GM21619 (cell line): ENCODE data around the gene KRT40.

Experiments
- ATAC-seq: cut with Tn5 transposase; IDR thresholded peaks from one replicate; pipeline ENCODE4 v1.9.1; 2021; ENCODE audit not compliant: unreplicated experiment

Gene KRT40

GRCh38 chr17:40997361-40997760, 13.2 kb upstream of the KRT40 start:
- no peak for ATAC-seq

GRCh38 chr17:40996829-40997228, 12.7 kb upstream of the KRT40 start:
- ATAC-seq, result no peak

- no peak for ATAC-seq
Observed at GRCh38 chr17:40995116-40995515, 11.0 kb upstream of the KRT40 start.

- no peak for ATAC-seq
Observed at GRCh38 chr17:40993839-40994238, 9.7 kb upstream of the KRT40 start, which contains the start of gene KRTAP3-3. KRTAP3-3 (minus strand) TSS chr17:40994164; CDS start chr17:40994097, 67 bp downstream.

GRCh38 chr17:40993084-40993483, 9.0 kb upstream of the KRT40 start:
- no peak for ATAC-seq

- no peak for ATAC-seq
Observed at GRCh38 chr17:40992666-40993065, 8.5 kb upstream of the KRT40 start.

GRCh38 chr17:40986920-40987319, 2.8 kb upstream of the KRT40 start:
- ATAC-seq, result no peak

GRCh38 chr17:40981115-40981514, 3.0 kb downstream of the KRT40 start:
- no peak for ATAC-seq

- ATAC-seq, result no peak
Observed at GRCh38 chr17:40980596-40980995, 3.5 kb downstream of the KRT40 start.

GRCh38 chr17:40980117-40980516, 4.0 kb downstream of the KRT40 start:
- no peak for ATAC-seq

- no peak for ATAC-seq
Observed at GRCh38 chr17:40978575-40979151, 5.5 kb downstream of the KRT40 start.

GRCh38 chr17:40975516-40975915, 8.6 kb downstream of the KRT40 start:
- no peak for ATAC-seq

GRCh38 chr17:40974366-40974765, 9.8 kb downstream of the KRT40 start:
- no peak for ATAC-seq

- no peak for ATAC-seq
Observed at GRCh38 chr17:40967582-40967981, 16.5 kb downstream of the KRT40 start.

- ATAC-seq, result no peak
Observed at GRCh38 chr17:40966848-40967247, 17.3 kb downstream of the KRT40 start, which contains the start of gene KRT39. KRT39 (minus strand) TSS chr17:40966948; CDS start chr17:40966856, 92 bp downstream.

- ATAC-seq, result no peak
Observed at GRCh38 chr17:40963838-40964237, 20.3 kb downstream of the KRT40 start.

GRCh38 chr17:40962059-40962561, 22.0 kb downstream of the KRT40 start:
- ATAC-seq, result no peak

- no peak for ATAC-seq
Observed at GRCh38 chr17:40961591-40961990, 22.5 kb downstream of the KRT40 start.

GRCh38 chr17:40960144-40960543, 24.0 kb downstream of the KRT40 start:
- ATAC-seq, result no peak

GRCh38 chr17:40958086-40958953, 25.8 kb downstream of the KRT40 start:
- no peak for ATAC-seq

GRCh38 chr17:40956401-40957254, 27.5 kb downstream of the KRT40 start:
- ATAC-seq, result no peak
